HG03469 (cell line): ENCODE results near the gene FAM204A.
A peak's percentile ranks its signal among the peaks of the same experiment; 100 is the strongest.

ENCODE experiments used
- ATAC-seq: cut with Tn5 transposase; IDR thresholded peaks from one replicate; pipeline ENCODE4 v1.9.1; 2021; ENCODE audit warnings: mild to moderate bottlenecking, moderate library complexity, moderate number of reproducible peaks; ENCODE audit not compliant: unreplicated experiment

Gene FAM204A

GRCh38 chr10:118341791-118342637 is at the start of gene FAM204A:
Gene FAM204A (minus strand): TSS chr10:118342324. CDS start chr10:118336415, 5,909 bp downstream.
- ATAC-seq: peak; percentile 99

- ATAC-seq: no peak
Observed at GRCh38 chr10:118383699-118384098, 41.6 kb upstream of the FAM204A start.

GRCh38 chr10:118383063-118383689 is 41.1 kb upstream of the FAM204A start:
- no peak for ATAC-seq

GRCh38 chr10:118374404-118374803 is 32.3 kb upstream of the FAM204A start:
- ATAC-seq: no peak

- no peak for ATAC-seq
Observed at GRCh38 chr10:118373786-118374185, 31.7 kb upstream of the FAM204A start.

- ATAC-seq: no peak
Observed at GRCh38 chr10:118370499-118370898, 28.4 kb upstream of the FAM204A start.

GRCh38 chr10:118369641-118370205 is 27.6 kb upstream of the FAM204A start:
- no peak for ATAC-seq

- no peak for ATAC-seq
Observed at GRCh38 chr10:118365702-118366101, 23.6 kb upstream of the FAM204A start.

- no peak for ATAC-seq
Observed at GRCh38 chr10:118362103-118362502, 20.0 kb upstream of the FAM204A start.

- ATAC-seq: no peak
Observed at GRCh38 chr10:118358327-118358726, 16.2 kb upstream of the FAM204A start.

- ATAC-seq: no peak
Observed at GRCh38 chr10:118357841-118358240, 15.7 kb upstream of the FAM204A start.

- no peak for ATAC-seq
Observed at GRCh38 chr10:118356628-118357027, 14.5 kb upstream of the FAM204A start.

- ATAC-seq: no peak
Observed at GRCh38 chr10:118355234-118355633, 13.1 kb upstream of the FAM204A start.

GRCh38 chr10:118349235-118349634 is 7.1 kb upstream of the FAM204A start:
- no peak for ATAC-seq

- no peak for ATAC-seq
Observed at GRCh38 chr10:118343549-118343948, 1.4 kb upstream of the FAM204A start.

- no peak for ATAC-seq
Observed at GRCh38 chr10:118343115-118343514, 991 bp upstream of the FAM204A start.

GRCh38 chr10:118342638-118343020 is 505 bp upstream of the FAM204A start:
- no peak for ATAC-seq

- no peak for ATAC-seq
Observed at GRCh38 chr10:118340486-118340885, 1.6 kb downstream of the FAM204A start.

GRCh38 chr10:118339111-118339510 is 3.0 kb downstream of the FAM204A start:
- no peak for ATAC-seq

GRCh38 chr10:118337356-118337755 is 4.8 kb downstream of the FAM204A start:
- no peak for ATAC-seq

- no peak for ATAC-seq
Observed at GRCh38 chr10:118333871-118334270, 8.3 kb downstream of the FAM204A start.
